Liver (tissue), 2 donors: ENCODE measurements around the gene RCAN3.

ENCODE experiments used
- RAD21 ChIP-seq, 2 donors: IDR thresholded peaks; 2 replicates each; pipeline ENCODE4 v1.6.1; 2016; ENCODE audit warnings: antibody characterized with exemption in 2 of 2, mild to moderate bottlenecking in 2 of 2
- TAF1 ChIP-seq: conservative IDR thresholded peaks from 2 replicates; pipeline ENCODE4 v1.6.1; 2016; ENCODE audit warnings: antibody characterized with exemption, mild to moderate bottlenecking
- donor health status: healthy.

DNA sequence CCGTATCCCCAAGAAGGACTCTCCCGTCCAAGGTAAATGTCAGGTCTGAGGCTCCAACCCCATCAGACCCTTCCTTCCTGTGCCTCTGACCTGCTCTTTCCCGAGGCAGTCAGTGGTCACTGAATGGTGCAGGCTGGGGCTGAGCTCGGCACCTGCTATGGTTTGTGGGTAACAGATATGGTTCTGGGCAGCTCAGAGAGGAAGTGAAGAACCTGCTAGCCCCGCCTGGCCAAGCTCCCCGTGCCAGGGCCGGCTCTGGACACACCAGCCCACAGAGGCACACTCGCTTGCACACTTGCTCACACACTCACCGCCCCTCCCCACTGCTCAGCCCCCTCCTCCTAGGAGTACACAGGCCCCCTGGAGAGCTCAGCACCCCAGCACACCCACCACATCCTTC lies 69.7 kb downstream of the RCAN3 start:
- no peak for TF ChIP-seq TAF1
- TF ChIP-seq RAD21 (IDR thresholded peaks at IDR 0.05), result no peak
